ENCODE measurements around the gene CELSR1.

Gene CELSR1

DNA sequence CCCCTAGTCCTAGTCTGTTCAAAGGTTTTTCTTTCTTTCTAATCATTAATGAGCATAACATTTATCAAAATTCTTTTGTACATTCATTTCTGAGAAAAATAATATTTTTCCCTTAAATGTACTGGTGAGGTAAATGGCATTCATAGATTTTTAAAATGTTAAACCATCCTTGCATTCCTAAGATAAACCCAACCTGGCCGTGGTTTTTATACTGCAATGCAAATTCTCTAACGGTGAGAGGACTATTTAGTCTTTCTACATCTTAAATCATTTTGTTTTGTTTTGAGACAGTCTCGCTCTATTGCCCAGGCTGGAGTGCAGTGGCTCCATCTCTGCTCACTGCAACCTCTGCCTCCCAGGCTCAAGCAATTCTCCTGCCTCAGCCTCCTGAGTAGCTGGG lies 161.3 kb downstream of the CELSR1 start:
- no peak overlapping the region for H3K4me3 Mint-ChIP-seq
- H3K9me3 Mint-ChIP-seq = peaks cover 8% of the 10 kb centered on the region
- peaks cover 16% of the 10 kb centered on the region for H3K36me3 Mint-ChIP-seq (ENCODE audit: low read depth)
- H3K4me1 Mint-ChIP-seq (ENCODE audit: low read depth) = peaks cover 26% of the 10 kb centered on the region
- no peak overlapping the region for H3K27ac Mint-ChIP-seq
- H3K27me3 Mint-ChIP-seq = peaks cover 4% of the 10 kb centered on the region

GRCh38 chr22:46374663-46375474 lies 162.6 kb downstream of the CELSR1 start:
- Mint-ChIP-seq H3K36me3 (ENCODE audit: low read depth) (peaks cover 16% of the 10 kb centered on the region), H3K27me3 (peaks cover 4% of the 10 kb centered on the region), H3K4me1 (ENCODE audit: low read depth) (peaks cover 39% of the 10 kb centered on the region), H3K4me3 (no peak overlapping the region), H3K9me3 (peaks cover 8% of the 10 kb centered on the region), H3K27ac (no peak overlapping the region)

- H3K4me1 Mint-ChIP-seq (ENCODE audit: low read depth) = peaks cover 40% of the 10 kb centered on the region
- H3K27me3 Mint-ChIP-seq = peaks cover 4% of the 10 kb centered on the region
- H3K36me3 Mint-ChIP-seq (ENCODE audit: low read depth) = peaks cover 16% of the 10 kb centered on the region
- peaks cover 8% of the 10 kb centered on the region for H3K9me3 Mint-ChIP-seq
- H3K4me3 Mint-ChIP-seq = no peak overlapping the region
- H3K27ac Mint-ChIP-seq = no peak overlapping the region
These were observed 163.3 kb downstream of the CELSR1 start for GRCh38 chr22:46373921-46374662.

- H3K27ac Mint-ChIP-seq = no peak overlapping the region
- H3K9me3 Mint-ChIP-seq = peaks cover 8% of the 10 kb centered on the region
- H3K4me3 Mint-ChIP-seq = no peak overlapping the region
- peaks cover 40% of the 10 kb centered on the region for H3K4me1 Mint-ChIP-seq (ENCODE audit: low read depth)
- H3K27me3 Mint-ChIP-seq = peaks cover 4% of the 10 kb centered on the region
- H3K36me3 Mint-ChIP-seq (ENCODE audit: low read depth) = peaks cover 16% of the 10 kb centered on the region
These were observed 164.3 kb downstream of the CELSR1 start for GRCh38 chr22:46373159-46373558.

- H3K4me3 Mint-ChIP-seq = no peak overlapping the region
- no peak overlapping the region for H3K27ac Mint-ChIP-seq
- H3K36me3 Mint-ChIP-seq (ENCODE audit: low read depth) = peaks cover 16% of the 10 kb centered on the region
- peaks cover 4% of the 10 kb centered on the region for H3K27me3 Mint-ChIP-seq
- peaks cover 40% of the 10 kb centered on the region for H3K4me1 Mint-ChIP-seq (ENCODE audit: low read depth)
- H3K9me3 Mint-ChIP-seq = peaks cover 8% of the 10 kb centered on the region
These were observed 164.7 kb downstream of the CELSR1 start for GRCh38 chr22:46372686-46373085.

DNA sequence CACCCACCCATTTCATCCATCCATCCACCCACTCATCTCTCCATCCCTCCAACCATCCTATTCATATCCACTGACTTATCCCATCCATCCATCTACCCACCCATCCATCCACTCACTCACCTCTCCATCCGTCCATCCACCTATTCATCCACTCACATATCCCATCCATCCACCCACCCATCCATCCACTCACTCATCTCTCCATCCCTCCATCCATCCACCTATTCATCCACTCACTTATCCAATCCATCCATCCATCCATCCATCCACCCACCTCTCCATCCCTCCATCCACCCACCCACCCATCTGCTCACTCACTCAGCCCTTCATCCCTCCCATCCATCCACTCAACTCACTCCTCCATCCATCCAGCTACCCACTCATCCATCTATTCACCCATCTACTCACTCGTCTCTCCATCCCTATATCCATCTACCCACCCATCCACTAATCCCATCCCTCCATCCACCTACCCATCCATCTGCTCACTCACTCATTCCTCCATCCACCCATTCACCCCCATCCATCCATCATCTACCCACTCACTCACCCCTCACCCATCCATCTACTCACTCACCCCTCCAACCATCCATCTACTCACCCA lies 165.7 kb downstream of the CELSR1 start:
- no peak overlapping the region for H3K4me3 Mint-ChIP-seq
- H3K9me3 Mint-ChIP-seq = peaks cover 8% of the 10 kb centered on the region
- peaks cover 40% of the 10 kb centered on the region for H3K4me1 Mint-ChIP-seq (ENCODE audit: low read depth)
- H3K27ac Mint-ChIP-seq = no peak overlapping the region
- H3K36me3 Mint-ChIP-seq (ENCODE audit: low read depth) = peaks cover 13% of the 10 kb centered on the region
- H3K27me3 Mint-ChIP-seq = peaks cover 4% of the 10 kb centered on the region

- H3K4me1 Mint-ChIP-seq (ENCODE audit: low read depth) = peaks cover 40% of the 10 kb centered on the region
- peaks cover 5% of the 10 kb centered on the region for H3K9me3 Mint-ChIP-seq
- no peak overlapping the region for H3K4me3 Mint-ChIP-seq
- peaks cover 6% of the 10 kb centered on the region for H3K36me3 Mint-ChIP-seq (ENCODE audit: low read depth)
- H3K27ac Mint-ChIP-seq = no peak overlapping the region
- peaks cover 4% of the 10 kb centered on the region for H3K27me3 Mint-ChIP-seq
These were observed 166.7 kb downstream of the CELSR1 start for GRCh38 chr22:46370584-46371291.

GRCh38 chr22:46369716-46370583 lies 167.5 kb downstream of the CELSR1 start:
- no peaks in the 10 kb centered on the region for H3K36me3 Mint-ChIP-seq (ENCODE audit: low read depth)
- H3K4me3 Mint-ChIP-seq = no peak overlapping the region
- H3K9me3 Mint-ChIP-seq = no peaks in the 10 kb centered on the region
- H3K27me3 Mint-ChIP-seq = no peaks in the 10 kb centered on the region
- peaks cover 40% of the 10 kb centered on the region for H3K4me1 Mint-ChIP-seq (ENCODE audit: low read depth)
- no peak overlapping the region for H3K27ac Mint-ChIP-seq

DNA sequence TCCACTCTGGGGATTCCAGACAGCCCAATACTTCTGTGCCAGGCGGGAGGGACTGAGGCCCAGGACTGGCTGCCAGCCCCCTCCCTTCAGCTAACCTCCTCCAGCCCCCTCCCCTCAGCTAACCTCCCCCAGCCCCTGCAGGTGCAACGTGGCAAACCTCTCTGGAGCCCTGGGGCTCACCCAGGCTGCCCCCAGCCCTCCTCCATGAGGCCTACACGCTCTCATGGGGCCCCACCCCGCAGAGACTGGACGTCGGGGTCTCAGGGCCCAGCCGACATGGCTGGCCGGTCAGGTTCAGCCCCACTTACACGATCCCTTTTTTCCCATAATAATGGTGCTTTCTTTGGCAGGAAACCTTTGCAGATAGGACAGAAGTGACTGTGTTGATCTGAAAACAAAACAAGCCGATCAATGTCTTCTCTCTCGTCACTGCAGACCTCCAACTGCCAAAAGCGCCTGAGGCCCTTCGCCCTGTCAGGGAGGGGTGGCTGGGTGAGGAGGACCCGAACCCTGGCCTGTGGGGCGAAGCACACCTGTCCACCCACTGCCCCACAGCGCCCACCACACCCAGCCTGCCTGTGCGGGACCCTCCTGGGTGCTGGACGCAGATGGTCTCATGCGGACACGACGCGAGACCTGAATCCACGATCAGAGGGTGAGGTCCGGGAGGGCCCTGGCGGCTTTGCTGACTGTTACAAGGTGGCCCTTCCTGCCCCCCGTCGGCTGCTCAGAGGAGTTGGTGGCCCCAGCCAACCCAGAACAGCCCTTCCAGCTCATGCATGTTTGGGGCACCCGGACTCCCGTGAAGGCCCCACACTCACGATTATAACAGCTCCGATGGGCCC lies 168.3 kb downstream of the CELSR1 start:
- Mint-ChIP-seq H3K4me1 (ENCODE audit: low read depth) (peaks cover 36% of the 10 kb centered on the region), H3K27me3 (no peaks in the 10 kb centered on the region), H3K9me3 (no peaks in the 10 kb centered on the region), H3K4me3 (no peak overlapping the region), H3K36me3 (ENCODE audit: low read depth) (no peaks in the 10 kb centered on the region), H3K27ac (no peak overlapping the region)

- H3K27me3 Mint-ChIP-seq = no peaks in the 10 kb centered on the region
- H3K36me3 Mint-ChIP-seq (ENCODE audit: low read depth) = no peaks in the 10 kb centered on the region
- H3K27ac Mint-ChIP-seq = no peak overlapping the region
- no peaks in the 10 kb centered on the region for H3K9me3 Mint-ChIP-seq
- peaks cover 30% of the 10 kb centered on the region for H3K4me1 Mint-ChIP-seq (ENCODE audit: low read depth)
- H3K4me3 Mint-ChIP-seq = no peak overlapping the region
These were observed 169.0 kb downstream of the CELSR1 start for GRCh38 chr22:46368422-46368821.

DNA sequence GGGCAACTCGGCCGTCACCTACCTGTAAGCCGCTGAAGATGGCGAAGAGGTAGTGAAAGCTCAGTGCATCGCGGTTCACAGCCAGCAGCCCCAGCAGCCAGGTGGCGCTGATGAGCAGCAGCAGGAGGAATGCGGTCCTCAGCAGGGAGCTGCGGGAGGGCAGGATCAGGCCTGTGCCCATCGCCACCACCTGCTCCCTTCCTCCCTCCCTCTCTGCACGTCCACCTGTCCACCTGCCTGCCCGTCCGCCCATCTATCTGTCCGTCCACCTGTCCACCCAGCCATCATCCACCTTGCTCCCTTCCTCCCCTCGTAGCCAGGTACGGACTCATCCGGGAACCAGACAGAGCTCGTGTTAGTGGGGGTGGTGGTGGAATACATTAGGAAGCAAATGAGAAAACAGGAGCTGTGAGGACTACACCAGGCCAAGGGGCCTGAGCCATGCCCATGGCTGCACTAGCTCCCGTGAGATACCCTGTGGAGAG lies 169.7 kb downstream of the CELSR1 start:
- Mint-ChIP-seq H3K9me3 (no peaks in the 10 kb centered on the region), H3K4me3 (no peak overlapping the region), H3K27ac (no peak overlapping the region), H3K4me1 (ENCODE audit: low read depth) (peaks cover 25% of the 10 kb centered on the region), H3K27me3 (no peaks in the 10 kb centered on the region), H3K36me3 (ENCODE audit: low read depth) (no peaks in the 10 kb centered on the region)

DNA sequence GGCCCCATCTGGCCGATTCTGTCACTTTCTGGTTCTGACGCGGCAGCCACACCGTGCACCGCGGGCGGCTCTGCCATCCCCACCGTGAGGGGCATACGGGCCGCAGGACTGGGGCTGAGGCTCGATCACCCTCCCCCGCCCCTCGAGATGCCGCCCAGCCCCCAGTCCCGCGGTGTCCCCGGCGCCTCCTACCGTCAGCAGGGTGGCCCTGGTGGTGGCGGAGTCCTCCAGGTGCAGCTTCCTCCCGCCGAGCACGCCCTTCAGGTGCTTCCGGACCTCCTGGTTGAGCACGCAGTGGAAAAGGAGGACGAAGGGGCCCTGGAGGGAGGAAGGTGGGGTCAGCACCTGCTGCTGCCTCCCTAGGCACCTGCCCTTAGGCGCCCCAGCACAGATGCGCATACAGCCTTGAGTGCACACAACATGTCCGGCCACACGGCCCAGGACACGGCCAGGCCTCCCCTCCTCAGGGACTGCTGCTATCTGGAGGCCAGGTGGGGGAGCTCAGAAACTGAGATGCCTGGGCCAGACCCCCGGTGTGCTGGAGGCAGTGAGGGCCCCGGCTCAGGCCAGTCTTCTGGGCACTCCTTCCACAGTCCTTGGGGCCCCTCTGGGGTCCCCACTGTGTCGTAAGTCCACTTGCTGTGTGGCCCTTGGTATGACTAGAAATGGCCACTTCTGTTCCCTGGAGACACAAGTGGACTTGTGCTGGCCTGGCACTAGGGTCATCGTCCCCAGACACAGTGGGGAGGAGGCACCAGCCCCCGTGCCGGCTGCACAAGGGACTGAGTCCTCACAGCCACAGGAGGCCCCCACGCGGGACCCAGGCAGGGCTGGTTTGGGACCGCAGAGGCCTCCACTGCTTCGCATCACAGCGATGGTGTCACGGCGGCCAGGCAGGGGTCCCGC lies 170.4 kb downstream of the CELSR1 start:
- Mint-ChIP-seq H3K9me3 (no peaks in the 10 kb centered on the region), H3K27me3 (no peaks in the 10 kb centered on the region), H3K36me3 (ENCODE audit: low read depth) (no peaks in the 10 kb centered on the region), H3K27ac (no peak overlapping the region), H3K4me3 (no peak overlapping the region), H3K4me1 (ENCODE audit: low read depth) (peaks cover 20% of the 10 kb centered on the region)

Data from stimulated activated naive CD8-positive, alpha-beta T cell treated with anti-CD3 and anti-CD28 coated beads, Interleukin-15, Interleukin-2, amounts not matched to agents 100 ng/mL and 50 ng/mL, for 24 hours (primary cell).